ENCODE results near the gene ARMC6.

DNA sequence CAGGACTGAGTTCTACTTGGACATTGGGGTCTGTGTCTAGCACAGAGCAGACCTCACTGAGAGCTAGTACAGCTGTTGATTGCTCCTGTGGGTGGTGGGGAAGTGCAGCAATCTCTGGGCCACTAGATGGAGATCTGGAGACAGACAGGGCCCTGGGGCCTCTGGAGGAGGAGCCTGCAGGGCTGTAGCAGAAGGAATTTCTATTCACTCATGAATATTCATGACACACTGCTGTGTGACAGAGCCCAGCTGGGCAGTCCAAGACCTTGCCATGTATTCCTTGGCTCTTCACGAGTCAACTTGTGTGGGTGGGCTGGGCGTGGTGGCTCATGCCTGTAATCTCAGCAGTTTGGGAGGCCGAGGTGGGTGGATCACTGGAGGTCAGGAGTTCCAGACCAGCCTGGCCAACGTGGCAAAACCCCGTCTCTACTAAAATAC is 37.6 kb upstream of the ARMC6 start:
- TF ChIP-seq, protein P1, sequence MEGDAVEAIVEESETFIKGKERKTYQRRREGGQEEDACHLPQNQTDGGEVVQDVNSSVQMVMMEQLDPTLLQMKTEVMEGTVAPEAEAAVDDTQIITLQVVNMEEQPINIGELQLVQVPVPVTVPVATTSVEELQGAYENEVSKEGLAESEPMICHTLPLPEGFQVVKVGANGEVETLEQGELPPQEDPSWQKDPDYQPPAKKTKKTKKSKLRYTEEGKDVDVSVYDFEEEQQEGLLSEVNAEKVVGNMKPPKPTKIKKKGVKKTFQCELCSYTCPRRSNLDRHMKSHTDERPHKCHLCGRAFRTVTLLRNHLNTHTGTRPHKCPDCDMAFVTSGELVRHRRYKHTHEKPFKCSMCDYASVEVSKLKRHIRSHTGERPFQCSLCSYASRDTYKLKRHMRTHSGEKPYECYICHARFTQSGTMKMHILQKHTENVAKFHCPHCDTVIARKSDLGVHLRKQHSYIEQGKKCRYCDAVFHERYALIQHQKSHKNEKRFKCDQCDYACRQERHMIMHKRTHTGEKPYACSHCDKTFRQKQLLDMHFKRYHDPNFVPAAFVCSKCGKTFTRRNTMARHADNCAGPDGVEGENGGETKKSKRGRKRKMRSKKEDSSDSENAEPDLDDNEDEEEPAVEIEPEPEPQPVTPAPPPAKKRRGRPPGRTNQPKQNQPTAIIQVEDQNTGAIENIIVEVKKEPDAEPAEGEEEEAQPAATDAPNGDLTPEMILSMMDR (IDR thresholded peaks at IDR 0.05; ENCODE audit: poor library complexity) = peak; percentile 46
- TF ChIP-seq EZH2 (IDR thresholded peaks at IDR 0.05; ENCODE audit: borderline replicate concordance) = no peak
